ENCODE results near the gene GNL2. TPM values are rescaled to one million over a fixed set of nuclear protein-coding genes. Genes with fewer than 3 reads are reported as not detected.
A peak's percentile ranks its signal among the peaks of the same experiment; 100 is the strongest.

Gene GNL2
- total and polyA plus RNA-seq, 2 donors (not counting 1 experiment from before 2014, with no cell fraction given) = 15.7 to 44.0 TPM

- Histone ChIP-seq H3K4me3 (ENCODE audit: control extremely low read depth in 1 of 5, extremely low read depth in 1 of 5, insufficient read depth in 1 of 5, low read depth in 2 of 5, low read length in 4 of 5) (no peak overlapping the region), H3K4me2 (replicated peaks; ENCODE audit: low read depth, low read length, poor library complexity, severe bottlenecking) (peak overlapping the region; percentile 48), H3K27me3 (replicated peaks in 1 of 4; ENCODE audit: control extremely low read depth in 1 of 4, control insufficient read depth in 3 of 4, insufficient read depth in 4 of 4, low read length in 3 of 4) (peaks cover 0 to 74% (median 48%) of the 10 kb centered on the region in 4 experiments), H4K20me1 (ENCODE audit: control insufficient read depth, insufficient read depth, low read length, poor library complexity, severe bottlenecking) (no peaks in the 10 kb centered on the region), H3K9ac (ENCODE audit: low read length) (no peak overlapping the region), H3K4me1 (ENCODE audit: control insufficient read depth in 2 of 2, insufficient read depth in 2 of 2, low read length in 2 of 2) (peaks cover 15% of the 10 kb centered on the region in 2 donors), H3K27ac (ENCODE audit: low read length in 2 of 2) (no peak overlapping the region), H2AFZ (ENCODE audit: insufficient read depth, low read depth, low read length, poor library complexity, severe bottlenecking) (no peak overlapping the region), H3K36me3 (replicated peaks in 1 of 2; ENCODE audit: control extremely low read depth in 1 of 2, control insufficient read depth in 1 of 2, extremely low read depth in 1 of 2, insufficient read depth in 2 of 2, low read length in 1 of 2) (no peaks in the 10 kb centered on the region), H3K79me2 (ENCODE audit: control insufficient read depth, insufficient read depth, low read length) (no peaks in the 10 kb centered on the region), H3K9me3 (ENCODE audit: control extremely low read depth in 1 of 3, control insufficient read depth in 2 of 3, insufficient read depth in 1 of 3, low read length in 2 of 3) (peaks cover 0 to 6% (median 0%) of the 10 kb centered on the region in 3 donors)
- Mint-ChIP-seq H3K4me3 (peak overlapping the region; percentile 16), H3K9me3 (ENCODE audit: insufficient read depth) (no peaks in the 10 kb centered on the region), H3K4me1 (peaks cover 12% of the 10 kb centered on the region), H3K27ac (no peak overlapping the region), H3K27me3 (peaks cover 86% of the 10 kb centered on the region)
- POLR2A ChIA-PET = no interaction called here
- CTCF ChIA-PET = no interaction called here
- no peak for DNase-seq
- no peak for ATAC-seq (ENCODE audit: low read depth)
- no peak for TF ChIP-seq EZH2 (IDR thresholded peaks at IDR 0.05; ENCODE audit: borderline replicate concordance, insufficient read depth, low read depth, low read length, poor library complexity, severe bottlenecking)
- no peak for TF ChIP-seq CTCF (IDR thresholded peaks at IDR 0.05)
- intact Hi-C loops (cut with micrococcal nuclease) = no loop called here
- 11% methylated on average over 29 of the region's 31 CpGs for WGBS (ENCODE audit: insufficient coverage)
Measured at GRCh38 chr1:37633040-37633937, 37.6 kb upstream of the GNL2 start.

- Histone ChIP-seq H3K9ac (ENCODE audit: low read length) (no peak overlapping the region), H4K20me1 (ENCODE audit: control insufficient read depth, insufficient read depth, low read length, poor library complexity, severe bottlenecking) (no peaks in the 10 kb centered on the region), H2AFZ (ENCODE audit: insufficient read depth, low read depth, low read length, poor library complexity, severe bottlenecking) (no peak overlapping the region), H3K27me3 (replicated peaks in 1 of 4; ENCODE audit: control extremely low read depth in 1 of 4, control insufficient read depth in 3 of 4, insufficient read depth in 4 of 4, low read length in 3 of 4) (peaks cover 0 to 81% (median 46%) of the 10 kb centered on the region in 4 experiments), H3K9me3 (ENCODE audit: control extremely low read depth in 1 of 3, control insufficient read depth in 2 of 3, insufficient read depth in 1 of 3, low read length in 2 of 3) (peaks cover 0 to 6% (median 0%) of the 10 kb centered on the region in 3 donors), H3K36me3 (replicated peaks in 1 of 2; ENCODE audit: control extremely low read depth in 1 of 2, control insufficient read depth in 1 of 2, extremely low read depth in 1 of 2, insufficient read depth in 2 of 2, low read length in 1 of 2) (no peaks in the 10 kb centered on the region), H3K4me3 (ENCODE audit: control extremely low read depth in 1 of 5, extremely low read depth in 1 of 5, insufficient read depth in 1 of 5, low read depth in 2 of 5, low read length in 4 of 5) (no peak overlapping the region), H3K79me2 (ENCODE audit: control insufficient read depth, insufficient read depth, low read length) (no peaks in the 10 kb centered on the region), H3K4me1 (ENCODE audit: control insufficient read depth in 2 of 2, insufficient read depth in 2 of 2, low read length in 2 of 2) (peaks cover 15% of the 10 kb centered on the region in 2 donors), H3K4me2 (replicated peaks; ENCODE audit: low read depth, low read length, poor library complexity, severe bottlenecking) (no peak overlapping the region), H3K27ac (ENCODE audit: low read length in 2 of 2) (no peak overlapping the region)
- Mint-ChIP-seq H3K27me3 (peaks cover 86% of the 10 kb centered on the region), H3K9me3 (ENCODE audit: insufficient read depth) (no peaks in the 10 kb centered on the region), H3K4me1 (peaks cover 12% of the 10 kb centered on the region), H3K4me3 (no peak overlapping the region), H3K27ac (no peak overlapping the region)
- CTCF ChIA-PET = no interaction called here
- no peak for DNase-seq
- intact Hi-C loops (cut with micrococcal nuclease) = no loop called here
- POLR2A ChIA-PET = no interaction called here
- 65% methylated on average over 5 of the region's 5 CpGs for WGBS (ENCODE audit: insufficient coverage)
- ATAC-seq (ENCODE audit: low read depth) = no peak
- TF ChIP-seq CTCF (IDR thresholded peaks at IDR 0.05) = no peak
- TF ChIP-seq EZH2 (IDR thresholded peaks at IDR 0.05; ENCODE audit: borderline replicate concordance, insufficient read depth, low read depth, low read length, poor library complexity, severe bottlenecking) = no peak
Measured at GRCh38 chr1:37631036-37631435, 35.3 kb upstream of the GNL2 start.
